Measurements from ENCODE around the gene IGF2BP2.

DNA sequence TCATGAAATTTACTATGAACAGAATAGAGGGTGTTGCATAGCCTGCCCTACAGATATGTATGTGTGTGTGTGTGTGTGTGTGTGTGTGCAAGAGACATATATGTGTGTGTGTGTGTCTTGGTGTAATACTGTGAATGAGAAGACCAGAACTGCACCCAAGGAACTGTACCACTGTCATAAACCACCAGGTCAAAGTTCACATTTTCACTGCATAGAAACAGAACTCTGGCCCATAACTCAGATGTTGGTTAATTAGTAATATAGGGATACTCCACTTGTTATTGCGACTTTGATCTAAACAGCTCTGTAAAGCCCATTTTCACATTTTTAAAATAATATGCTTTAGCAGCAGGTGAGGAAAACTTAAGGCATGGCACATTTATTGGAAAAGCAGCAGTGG is 111.8 kb downstream of the IGF2BP2 start:
- no peak for TF ChIP-seq MYC (IDR thresholded peaks at IDR 0.05; ENCODE audit: borderline replicate concordance, low read length)
- TF ChIP-seq, protein P1, sequence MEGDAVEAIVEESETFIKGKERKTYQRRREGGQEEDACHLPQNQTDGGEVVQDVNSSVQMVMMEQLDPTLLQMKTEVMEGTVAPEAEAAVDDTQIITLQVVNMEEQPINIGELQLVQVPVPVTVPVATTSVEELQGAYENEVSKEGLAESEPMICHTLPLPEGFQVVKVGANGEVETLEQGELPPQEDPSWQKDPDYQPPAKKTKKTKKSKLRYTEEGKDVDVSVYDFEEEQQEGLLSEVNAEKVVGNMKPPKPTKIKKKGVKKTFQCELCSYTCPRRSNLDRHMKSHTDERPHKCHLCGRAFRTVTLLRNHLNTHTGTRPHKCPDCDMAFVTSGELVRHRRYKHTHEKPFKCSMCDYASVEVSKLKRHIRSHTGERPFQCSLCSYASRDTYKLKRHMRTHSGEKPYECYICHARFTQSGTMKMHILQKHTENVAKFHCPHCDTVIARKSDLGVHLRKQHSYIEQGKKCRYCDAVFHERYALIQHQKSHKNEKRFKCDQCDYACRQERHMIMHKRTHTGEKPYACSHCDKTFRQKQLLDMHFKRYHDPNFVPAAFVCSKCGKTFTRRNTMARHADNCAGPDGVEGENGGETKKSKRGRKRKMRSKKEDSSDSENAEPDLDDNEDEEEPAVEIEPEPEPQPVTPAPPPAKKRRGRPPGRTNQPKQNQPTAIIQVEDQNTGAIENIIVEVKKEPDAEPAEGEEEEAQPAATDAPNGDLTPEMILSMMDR (IDR thresholded peaks at IDR 0.05) = no peak
- TF ChIP-seq MAFK (IDR thresholded peaks at IDR 0.05; ENCODE audit: partially characterized antibody) = no peak
- TF ChIP-seq BHLHE40 (IDR thresholded peaks at IDR 0.05; ENCODE audit: low read depth, low read length) = no peak
- TF ChIP-seq, protein P2, sequence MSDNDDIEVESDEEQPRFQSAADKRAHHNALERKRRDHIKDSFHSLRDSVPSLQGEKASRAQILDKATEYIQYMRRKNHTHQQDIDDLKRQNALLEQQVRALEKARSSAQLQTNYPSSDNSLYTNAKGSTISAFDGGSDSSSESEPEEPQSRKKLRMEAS (IDR thresholded peaks at IDR 0.05) = no peak
- no peak for TF ChIP-seq JUN (IDR thresholded peaks at IDR 0.05)
- no peak for TF ChIP-seq TP53 (CRISPR knock-in tag; IDR thresholded peaks at IDR 0.05)
- no peak for TF ChIP-seq KDM1A (IDR thresholded peaks at IDR 0.05; ENCODE audit: low read depth)

Measured in A549 (cell line).